ENCODE results near the gene RPS19.

DNA sequence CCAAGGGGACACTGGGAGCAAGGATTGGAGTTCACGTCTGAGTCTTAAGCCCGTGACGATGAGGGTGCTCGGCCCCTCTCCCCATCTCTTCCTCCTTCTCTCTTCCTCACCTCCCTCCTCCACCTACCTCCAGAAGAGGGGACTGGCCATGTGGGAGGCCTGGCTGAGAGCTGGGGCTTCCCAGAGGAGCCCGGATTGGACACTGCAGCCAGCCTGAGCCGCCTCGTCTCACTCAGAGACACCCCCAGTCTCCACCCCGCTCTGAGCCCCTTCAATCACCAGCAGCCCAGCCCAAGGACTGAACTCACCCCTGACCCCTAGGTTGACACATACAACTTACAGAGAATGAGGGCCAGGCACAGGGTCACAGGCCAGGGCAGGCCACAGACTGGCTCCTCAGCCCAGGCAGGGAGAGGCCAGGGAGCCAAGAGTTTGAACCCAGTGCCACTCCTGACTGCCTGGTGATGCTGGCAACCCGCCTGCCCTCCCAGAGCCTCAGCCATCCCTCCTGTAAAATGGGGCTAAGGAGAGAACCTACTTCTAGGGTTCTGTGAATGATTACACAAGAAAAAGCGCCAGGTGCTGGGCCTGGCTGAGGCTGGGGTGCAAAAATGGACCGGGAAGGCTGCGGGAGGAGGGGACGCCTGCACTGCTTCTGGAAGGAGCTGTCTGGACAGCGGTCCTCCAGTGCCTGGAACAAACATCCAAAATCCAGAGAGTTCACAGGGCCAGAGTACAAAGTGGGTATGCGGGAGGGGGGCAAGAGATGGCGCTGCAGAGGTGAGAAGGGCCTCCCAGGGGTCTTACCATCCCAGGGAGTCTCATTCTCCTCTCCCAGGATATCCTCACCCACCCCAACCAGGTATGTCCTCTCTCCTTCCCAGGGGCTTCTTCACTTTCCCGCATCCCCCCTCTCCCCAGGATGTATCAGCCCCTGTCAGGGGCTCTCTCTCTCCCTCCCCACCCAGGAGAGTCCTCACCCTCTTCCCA is 18.2 kb downstream of the RPS19 start:
- TF ChIP-seq, protein P1, sequence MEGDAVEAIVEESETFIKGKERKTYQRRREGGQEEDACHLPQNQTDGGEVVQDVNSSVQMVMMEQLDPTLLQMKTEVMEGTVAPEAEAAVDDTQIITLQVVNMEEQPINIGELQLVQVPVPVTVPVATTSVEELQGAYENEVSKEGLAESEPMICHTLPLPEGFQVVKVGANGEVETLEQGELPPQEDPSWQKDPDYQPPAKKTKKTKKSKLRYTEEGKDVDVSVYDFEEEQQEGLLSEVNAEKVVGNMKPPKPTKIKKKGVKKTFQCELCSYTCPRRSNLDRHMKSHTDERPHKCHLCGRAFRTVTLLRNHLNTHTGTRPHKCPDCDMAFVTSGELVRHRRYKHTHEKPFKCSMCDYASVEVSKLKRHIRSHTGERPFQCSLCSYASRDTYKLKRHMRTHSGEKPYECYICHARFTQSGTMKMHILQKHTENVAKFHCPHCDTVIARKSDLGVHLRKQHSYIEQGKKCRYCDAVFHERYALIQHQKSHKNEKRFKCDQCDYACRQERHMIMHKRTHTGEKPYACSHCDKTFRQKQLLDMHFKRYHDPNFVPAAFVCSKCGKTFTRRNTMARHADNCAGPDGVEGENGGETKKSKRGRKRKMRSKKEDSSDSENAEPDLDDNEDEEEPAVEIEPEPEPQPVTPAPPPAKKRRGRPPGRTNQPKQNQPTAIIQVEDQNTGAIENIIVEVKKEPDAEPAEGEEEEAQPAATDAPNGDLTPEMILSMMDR (IDR thresholded peaks at IDR 0.05; ENCODE audit: low read depth, low read length, poor library complexity, severe bottlenecking), result peak; percentile 30
- no peak for TF ChIP-seq EZH2phosphoT487 (IDR thresholded peaks at IDR 0.05; ENCODE audit: borderline replicate concordance, low read length)

All from DOHH2 (cell line).